ENCODE data around the gene ERP29. TPM values are rescaled to one million over a fixed set of nuclear protein-coding genes. Genes with fewer than 3 reads are reported as not detected.

The ERP29 gene
- polyA plus RNA-seq, 1 donor from 2014 or later: 159 TPM

- Histone ChIP-seq H3K79me2 (replicated peaks; ENCODE audit: insufficient read depth, low read length) (no peaks in the 10 kb centered on the region), H3K9me3 (ENCODE audit: low read length) (no peaks in the 10 kb centered on the region), H3K27ac (ENCODE audit: low read length) (no peak overlapping the region), H3K27me3 (ENCODE audit: insufficient read depth, low read depth, low read length) (no peaks in the 10 kb centered on the region), H3K9ac (ENCODE audit: low read length) (no peak overlapping the region), H3F3A (ENCODE audit: insufficient read depth, low read length, poor library complexity, severe bottlenecking) (no peaks in the 10 kb centered on the region), H3K36me3 (ENCODE audit: insufficient read depth, low read length) (no peaks in the 10 kb centered on the region), H2AFZ (ENCODE audit: low read depth, low read length) (no peak overlapping the region), H3K4me3 (ENCODE audit: low read length) (no peak overlapping the region), H3K4me2 (ENCODE audit: low read length) (no peak overlapping the region), H3K9me2 (ENCODE audit: insufficient read depth, low read length) (no peaks in the 10 kb centered on the region), H4K20me1 (ENCODE audit: insufficient read depth) (no peaks in the 10 kb centered on the region)
- no peak for TF ChIP-seq MXI1 (conservative IDR thresholded peaks at IDR 0.05; ENCODE audit: poor library complexity, severe bottlenecking)
- no peak for TF ChIP-seq TAF1 (IDR thresholded peaks at IDR 0.05; ENCODE audit: low read depth)
- TF ChIP-seq RAD21 (conservative IDR thresholded peaks at IDR 0.05): no peak
- TF ChIP-seq, protein P1, sequence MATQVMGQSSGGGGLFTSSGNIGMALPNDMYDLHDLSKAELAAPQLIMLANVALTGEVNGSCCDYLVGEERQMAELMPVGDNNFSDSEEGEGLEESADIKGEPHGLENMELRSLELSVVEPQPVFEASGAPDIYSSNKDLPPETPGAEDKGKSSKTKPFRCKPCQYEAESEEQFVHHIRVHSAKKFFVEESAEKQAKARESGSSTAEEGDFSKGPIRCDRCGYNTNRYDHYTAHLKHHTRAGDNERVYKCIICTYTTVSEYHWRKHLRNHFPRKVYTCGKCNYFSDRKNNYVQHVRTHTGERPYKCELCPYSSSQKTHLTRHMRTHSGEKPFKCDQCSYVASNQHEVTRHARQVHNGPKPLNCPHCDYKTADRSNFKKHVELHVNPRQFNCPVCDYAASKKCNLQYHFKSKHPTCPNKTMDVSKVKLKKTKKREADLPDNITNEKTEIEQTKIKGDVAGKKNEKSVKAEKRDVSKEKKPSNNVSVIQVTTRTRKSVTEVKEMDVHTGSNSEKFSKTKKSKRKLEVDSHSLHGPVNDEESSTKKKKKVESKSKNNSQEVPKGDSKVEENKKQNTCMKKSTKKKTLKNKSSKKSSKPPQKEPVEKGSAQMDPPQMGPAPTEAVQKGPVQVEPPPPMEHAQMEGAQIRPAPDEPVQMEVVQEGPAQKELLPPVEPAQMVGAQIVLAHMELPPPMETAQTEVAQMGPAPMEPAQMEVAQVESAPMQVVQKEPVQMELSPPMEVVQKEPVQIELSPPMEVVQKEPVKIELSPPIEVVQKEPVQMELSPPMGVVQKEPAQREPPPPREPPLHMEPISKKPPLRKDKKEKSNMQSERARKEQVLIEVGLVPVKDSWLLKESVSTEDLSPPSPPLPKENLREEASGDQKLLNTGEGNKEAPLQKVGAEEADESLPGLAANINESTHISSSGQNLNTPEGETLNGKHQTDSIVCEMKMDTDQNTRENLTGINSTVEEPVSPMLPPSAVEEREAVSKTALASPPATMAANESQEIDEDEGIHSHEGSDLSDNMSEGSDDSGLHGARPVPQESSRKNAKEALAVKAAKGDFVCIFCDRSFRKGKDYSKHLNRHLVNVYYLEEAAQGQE (IDR thresholded peaks at IDR 0.05; ENCODE audit: borderline replicate concordance): no peak
- TF ChIP-seq, protein P2, sequence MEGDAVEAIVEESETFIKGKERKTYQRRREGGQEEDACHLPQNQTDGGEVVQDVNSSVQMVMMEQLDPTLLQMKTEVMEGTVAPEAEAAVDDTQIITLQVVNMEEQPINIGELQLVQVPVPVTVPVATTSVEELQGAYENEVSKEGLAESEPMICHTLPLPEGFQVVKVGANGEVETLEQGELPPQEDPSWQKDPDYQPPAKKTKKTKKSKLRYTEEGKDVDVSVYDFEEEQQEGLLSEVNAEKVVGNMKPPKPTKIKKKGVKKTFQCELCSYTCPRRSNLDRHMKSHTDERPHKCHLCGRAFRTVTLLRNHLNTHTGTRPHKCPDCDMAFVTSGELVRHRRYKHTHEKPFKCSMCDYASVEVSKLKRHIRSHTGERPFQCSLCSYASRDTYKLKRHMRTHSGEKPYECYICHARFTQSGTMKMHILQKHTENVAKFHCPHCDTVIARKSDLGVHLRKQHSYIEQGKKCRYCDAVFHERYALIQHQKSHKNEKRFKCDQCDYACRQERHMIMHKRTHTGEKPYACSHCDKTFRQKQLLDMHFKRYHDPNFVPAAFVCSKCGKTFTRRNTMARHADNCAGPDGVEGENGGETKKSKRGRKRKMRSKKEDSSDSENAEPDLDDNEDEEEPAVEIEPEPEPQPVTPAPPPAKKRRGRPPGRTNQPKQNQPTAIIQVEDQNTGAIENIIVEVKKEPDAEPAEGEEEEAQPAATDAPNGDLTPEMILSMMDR (IDR thresholded peaks at IDR 0.05; ENCODE audit: poor library complexity, severe bottlenecking): no peak
- no peak for TF ChIP-seq POLR2AphosphoS5 (IDR thresholded peaks at IDR 0.05)
- TF ChIP-seq EP300 (conservative IDR thresholded peaks at IDR 0.05; ENCODE audit: poor library complexity, severe bottlenecking): no peak
- TF ChIP-seq SMC3 (conservative IDR thresholded peaks at IDR 0.05; ENCODE audit: poor library complexity): no peak
- TF ChIP-seq EZH2 (IDR thresholded peaks at IDR 0.05; ENCODE audit: borderline replicate concordance, insufficient read depth, low read length, poor library complexity, severe bottlenecking): no peak
Observed at GRCh38 chr12:111991946-111992345, 21.3 kb upstream of the ERP29 start.

DNA sequence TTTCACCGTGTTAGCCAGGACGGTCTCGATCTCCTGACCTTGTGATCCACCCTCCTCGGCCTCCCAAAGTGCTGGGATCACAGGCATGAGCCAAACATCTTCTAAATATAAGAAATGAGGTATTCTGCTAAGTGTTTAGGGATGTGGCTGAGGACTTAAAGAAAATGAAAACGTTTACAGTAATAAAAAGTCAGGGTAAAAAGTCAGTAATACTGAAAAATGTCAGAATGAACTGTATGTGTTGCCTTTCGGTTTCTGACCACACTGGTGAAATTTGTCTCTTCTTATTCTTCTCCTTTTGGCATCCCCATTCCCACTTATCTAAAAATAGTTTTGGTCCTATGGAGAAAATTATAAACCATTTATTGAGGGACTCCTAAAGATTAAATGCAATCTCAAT is 20.8 kb upstream of the ERP29 start:
- no peak overlapping the region for H2AFZ ChIP-seq (ENCODE audit: low read depth, low read length)
- TF ChIP-seq POLR2AphosphoS5 (IDR thresholded peaks at IDR 0.05) (no peak), SMC3 (conservative IDR thresholded peaks at IDR 0.05; ENCODE audit: poor library complexity) (no peak), EZH2 (IDR thresholded peaks at IDR 0.05; ENCODE audit: borderline replicate concordance, insufficient read depth, low read length, poor library complexity, severe bottlenecking) (no peak)
- no peaks in the 10 kb centered on the region for H3K36me3 ChIP-seq (ENCODE audit: insufficient read depth, low read length)
- H3K9ac ChIP-seq (ENCODE audit: low read length): no peak overlapping the region
- no peaks in the 10 kb centered on the region for H3K79me2 ChIP-seq (replicated peaks; ENCODE audit: insufficient read depth, low read length)
- no peaks in the 10 kb centered on the region for H4K20me1 ChIP-seq (ENCODE audit: insufficient read depth)
- H3K4me2 ChIP-seq (ENCODE audit: low read length): no peak overlapping the region
- no peaks in the 10 kb centered on the region for H3F3A ChIP-seq (ENCODE audit: insufficient read depth, low read length, poor library complexity, severe bottlenecking)
- H3K9me2 ChIP-seq (ENCODE audit: insufficient read depth, low read length): no peaks in the 10 kb centered on the region
- H3K4me3 ChIP-seq (ENCODE audit: low read length): no peak overlapping the region
- H3K27me3 ChIP-seq (ENCODE audit: insufficient read depth, low read depth, low read length): no peaks in the 10 kb centered on the region
- H3K9me3 ChIP-seq (ENCODE audit: low read length): no peaks in the 10 kb centered on the region
- H3K27ac ChIP-seq (ENCODE audit: low read length): no peak overlapping the region

Data from neural cell (in vitro differentiated cells).